ENCODE measurements around the gene IQCH.

DNA sequence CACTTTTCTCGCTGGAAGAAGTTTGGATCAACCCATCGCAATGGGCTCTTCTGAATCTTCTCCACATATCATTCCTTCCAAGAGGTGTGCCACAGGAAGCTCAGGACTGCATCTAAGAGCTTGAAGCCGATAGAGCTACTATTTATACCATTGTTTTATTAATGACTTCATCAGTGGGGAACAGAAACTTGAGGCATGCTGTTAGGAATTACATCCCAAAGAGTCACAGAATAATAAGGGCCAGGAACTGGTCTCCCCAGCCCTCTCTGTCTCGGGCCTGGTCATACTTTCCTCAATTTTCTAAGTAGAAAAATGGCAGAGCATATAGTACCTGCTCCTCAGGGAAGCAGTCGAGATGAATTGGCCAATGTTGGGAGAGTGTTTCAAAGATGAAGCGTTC lies 249.5 kb downstream of the IQCH start:
- TF ChIP-seq, protein P1, sequence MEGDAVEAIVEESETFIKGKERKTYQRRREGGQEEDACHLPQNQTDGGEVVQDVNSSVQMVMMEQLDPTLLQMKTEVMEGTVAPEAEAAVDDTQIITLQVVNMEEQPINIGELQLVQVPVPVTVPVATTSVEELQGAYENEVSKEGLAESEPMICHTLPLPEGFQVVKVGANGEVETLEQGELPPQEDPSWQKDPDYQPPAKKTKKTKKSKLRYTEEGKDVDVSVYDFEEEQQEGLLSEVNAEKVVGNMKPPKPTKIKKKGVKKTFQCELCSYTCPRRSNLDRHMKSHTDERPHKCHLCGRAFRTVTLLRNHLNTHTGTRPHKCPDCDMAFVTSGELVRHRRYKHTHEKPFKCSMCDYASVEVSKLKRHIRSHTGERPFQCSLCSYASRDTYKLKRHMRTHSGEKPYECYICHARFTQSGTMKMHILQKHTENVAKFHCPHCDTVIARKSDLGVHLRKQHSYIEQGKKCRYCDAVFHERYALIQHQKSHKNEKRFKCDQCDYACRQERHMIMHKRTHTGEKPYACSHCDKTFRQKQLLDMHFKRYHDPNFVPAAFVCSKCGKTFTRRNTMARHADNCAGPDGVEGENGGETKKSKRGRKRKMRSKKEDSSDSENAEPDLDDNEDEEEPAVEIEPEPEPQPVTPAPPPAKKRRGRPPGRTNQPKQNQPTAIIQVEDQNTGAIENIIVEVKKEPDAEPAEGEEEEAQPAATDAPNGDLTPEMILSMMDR (IDR thresholded peaks at IDR 0.05): no peak
- TF ChIP-seq EP300 (IDR thresholded peaks at IDR 0.05) (no peak), POLR2AphosphoS5 (IDR thresholded peaks at IDR 0.05) (no peak), POLR2A (IDR thresholded peaks at IDR 0.05) (no peak)

Data from sigmoid colon (tissue), 4 donors.